ENCODE data around the gene ABHD8. TPM values are rescaled to one million over a fixed set of nuclear protein-coding genes. Genes with fewer than 3 reads are reported as not detected.

ABHD8 gene
- total RNA-seq, 1 donor from 2014 or later: 4.6 TPM

DNA sequence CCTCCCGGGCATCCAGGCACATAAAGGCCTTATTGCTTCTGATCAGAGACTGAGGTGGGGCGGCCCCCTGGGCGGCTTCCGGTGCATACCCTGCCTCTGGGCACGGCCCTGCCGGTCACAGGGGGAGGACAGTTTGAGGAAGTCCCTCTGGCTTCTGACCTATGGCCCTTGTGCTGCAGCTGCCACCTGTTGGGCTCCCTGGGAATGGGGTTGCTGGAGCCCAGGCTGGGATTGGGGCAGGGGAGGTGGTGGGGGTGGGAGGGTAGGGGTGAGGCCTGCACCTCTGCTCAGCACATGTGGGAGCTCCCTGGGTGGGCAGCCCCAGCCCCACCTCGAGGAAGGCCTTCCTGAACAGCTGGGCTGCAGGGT, 20.7 kb upstream of the ABHD8 start:
- Histone ChIP-seq H3K4me2 (no peak overlapping the region), H3K9me3 (ENCODE audit: low read depth) (no peaks in the 10 kb centered on the region), H3K4me1 (peaks cover 17% of the 10 kb centered on the region), H3K4me3 (no peak overlapping the region), H4K20me1 (ENCODE audit: low read depth) (peaks cover 6% of the 10 kb centered on the region), H3K27me3 (peaks cover 7% of the 10 kb centered on the region), H3K9ac (no peak overlapping the region), H3K79me2 (ENCODE audit: low read depth) (no peaks in the 10 kb centered on the region), H2AFZ (replicated peaks) (no peak overlapping the region), H3K36me3 (no peaks in the 10 kb centered on the region), H3F3A (ENCODE audit: low read depth) (peaks cover 39% of the 10 kb centered on the region), H3K27ac (no peak overlapping the region)
- no peak for TF ChIP-seq EZH2phosphoT487 (IDR thresholded peaks at IDR 0.05)
- TF ChIP-seq EZH2 (IDR thresholded peaks at IDR 0.05): no peak
- TF ChIP-seq, protein P1, sequence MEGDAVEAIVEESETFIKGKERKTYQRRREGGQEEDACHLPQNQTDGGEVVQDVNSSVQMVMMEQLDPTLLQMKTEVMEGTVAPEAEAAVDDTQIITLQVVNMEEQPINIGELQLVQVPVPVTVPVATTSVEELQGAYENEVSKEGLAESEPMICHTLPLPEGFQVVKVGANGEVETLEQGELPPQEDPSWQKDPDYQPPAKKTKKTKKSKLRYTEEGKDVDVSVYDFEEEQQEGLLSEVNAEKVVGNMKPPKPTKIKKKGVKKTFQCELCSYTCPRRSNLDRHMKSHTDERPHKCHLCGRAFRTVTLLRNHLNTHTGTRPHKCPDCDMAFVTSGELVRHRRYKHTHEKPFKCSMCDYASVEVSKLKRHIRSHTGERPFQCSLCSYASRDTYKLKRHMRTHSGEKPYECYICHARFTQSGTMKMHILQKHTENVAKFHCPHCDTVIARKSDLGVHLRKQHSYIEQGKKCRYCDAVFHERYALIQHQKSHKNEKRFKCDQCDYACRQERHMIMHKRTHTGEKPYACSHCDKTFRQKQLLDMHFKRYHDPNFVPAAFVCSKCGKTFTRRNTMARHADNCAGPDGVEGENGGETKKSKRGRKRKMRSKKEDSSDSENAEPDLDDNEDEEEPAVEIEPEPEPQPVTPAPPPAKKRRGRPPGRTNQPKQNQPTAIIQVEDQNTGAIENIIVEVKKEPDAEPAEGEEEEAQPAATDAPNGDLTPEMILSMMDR (IDR thresholded peaks at IDR 0.05): no peak
- peaks cover 4% of the 10 kb centered on the region for H3K27me3 Mint-ChIP-seq (ENCODE audit: insufficient read depth, low read depth)
- DNase-seq (ENCODE audit: low spot score): no peak
- H3K27ac Mint-ChIP-seq: no peak overlapping the region
- no peak overlapping the region for H3K4me3 Mint-ChIP-seq
- H3K9me3 Mint-ChIP-seq: no peaks in the 10 kb centered on the region
- H3K36me3 Mint-ChIP-seq: peaks cover 3% of the 10 kb centered on the region
- H3K4me1 Mint-ChIP-seq: peaks cover 5% of the 10 kb centered on the region

DNA sequence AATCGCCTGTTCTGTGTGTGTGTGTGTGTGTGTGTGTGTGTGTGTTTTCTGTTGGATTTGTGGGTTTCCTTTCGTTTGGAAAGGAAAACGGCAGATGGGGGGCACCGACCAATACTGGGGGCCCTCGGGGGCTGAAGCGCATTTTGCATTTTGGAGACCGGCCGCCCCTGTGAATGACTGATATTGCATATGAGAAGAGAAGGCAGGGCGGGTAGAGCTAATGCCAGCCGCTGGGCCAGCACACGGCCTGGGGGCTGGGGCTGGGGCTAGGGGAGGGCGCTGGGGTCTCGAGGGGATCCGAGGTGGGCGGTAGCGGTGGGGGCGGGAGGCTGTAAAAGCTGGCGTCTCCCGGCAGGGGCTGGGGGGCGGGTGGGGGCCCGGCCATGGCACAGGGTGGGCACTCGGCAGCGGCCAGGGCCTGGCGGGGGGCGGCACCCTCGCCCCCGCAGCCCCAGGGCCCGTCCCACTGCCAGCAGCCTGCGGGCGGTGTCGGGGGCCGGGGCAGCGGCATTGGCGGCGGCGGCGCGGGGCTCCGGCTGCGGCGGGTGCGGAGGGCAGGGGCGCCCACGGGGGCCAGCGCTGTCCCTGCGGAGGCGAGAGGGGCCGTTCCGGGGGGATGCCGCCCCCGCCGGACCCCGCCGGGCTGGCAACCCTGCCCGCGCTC, 20.2 kb upstream of the ABHD8 start:
- peaks cover 15% of the 10 kb centered on the region for H3K4me1 ChIP-seq
- no peak for DNase-seq (ENCODE audit: low spot score)
- no peak overlapping the region for H3K27ac Mint-ChIP-seq
- H3K79me2 ChIP-seq (ENCODE audit: low read depth): no peaks in the 10 kb centered on the region
- H3K36me3 Mint-ChIP-seq: peaks cover 3% of the 10 kb centered on the region
- no peak overlapping the region for H3K4me2 ChIP-seq
- peaks cover 5% of the 10 kb centered on the region for H3K4me1 Mint-ChIP-seq
- no peaks in the 10 kb centered on the region for H3K9me3 Mint-ChIP-seq
- TF ChIP-seq EZH2phosphoT487 (IDR thresholded peaks at IDR 0.05): no peak
- no peak for TF ChIP-seq EZH2 (IDR thresholded peaks at IDR 0.05)
- TF ChIP-seq, protein P1 (IDR thresholded peaks at IDR 0.05): no peak
- no peak overlapping the region for H3K4me3 Mint-ChIP-seq
- H3K27ac ChIP-seq: peak overlapping the region; percentile 27
- H3F3A ChIP-seq (ENCODE audit: low read depth): peaks cover 34% of the 10 kb centered on the region
- peaks cover 6% of the 10 kb centered on the region for H4K20me1 ChIP-seq (ENCODE audit: low read depth)
- no peak overlapping the region for H3K4me3 ChIP-seq
- no peak overlapping the region for H3K9ac ChIP-seq
- peaks cover 2% of the 10 kb centered on the region for H3K27me3 ChIP-seq
- no peaks in the 10 kb centered on the region for H3K9me3 ChIP-seq (ENCODE audit: low read depth)
- H2AFZ ChIP-seq (replicated peaks): no peak overlapping the region
- H3K36me3 ChIP-seq: no peaks in the 10 kb centered on the region
- H3K27me3 Mint-ChIP-seq (ENCODE audit: insufficient read depth, low read depth): peaks cover 4% of the 10 kb centered on the region

DNA sequence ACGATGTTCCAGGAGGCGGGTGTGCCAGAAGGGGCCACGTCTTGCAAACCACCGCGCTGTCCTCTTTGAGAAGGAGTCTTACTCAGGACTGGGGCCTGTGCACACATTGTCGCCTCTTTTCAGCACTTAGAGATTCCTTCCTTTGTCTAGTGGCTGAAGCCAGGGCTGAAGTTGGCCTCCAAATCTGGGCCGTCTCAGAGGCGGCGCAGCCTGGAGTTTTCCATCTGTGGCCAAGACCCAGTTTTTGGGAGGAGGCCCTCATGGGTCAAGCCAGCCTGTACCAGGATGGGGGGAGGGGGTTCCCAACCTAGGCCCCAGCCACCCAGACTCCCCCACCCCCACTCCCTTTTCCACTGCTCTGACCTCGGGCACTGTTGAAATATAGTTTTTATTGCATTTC, 19.6 kb upstream of the ABHD8 start:
- Histone ChIP-seq H3K36me3 (no peaks in the 10 kb centered on the region), H3F3A (ENCODE audit: low read depth) (peaks cover 28% of the 10 kb centered on the region), H3K4me1 (peaks cover 15% of the 10 kb centered on the region), H3K79me2 (ENCODE audit: low read depth) (no peaks in the 10 kb centered on the region), H3K9me3 (ENCODE audit: low read depth) (no peaks in the 10 kb centered on the region), H3K27ac (peak overlapping the region; percentile 27), H3K9ac (no peak overlapping the region), H2AFZ (replicated peaks) (no peak overlapping the region), H3K27me3 (no peaks in the 10 kb centered on the region), H3K4me2 (no peak overlapping the region), H4K20me1 (ENCODE audit: low read depth) (peaks cover 6% of the 10 kb centered on the region), H3K4me3 (no peak overlapping the region)
- no peaks in the 10 kb centered on the region for H3K9me3 Mint-ChIP-seq
- peak overlapping the region; percentile 48 for H3K4me3 Mint-ChIP-seq
- TF ChIP-seq, protein P1 (IDR thresholded peaks at IDR 0.05): no peak
- no peak for TF ChIP-seq EZH2 (IDR thresholded peaks at IDR 0.05)
- no peak for TF ChIP-seq EZH2phosphoT487 (IDR thresholded peaks at IDR 0.05)
- peaks cover 3% of the 10 kb centered on the region for H3K36me3 Mint-ChIP-seq
- H3K27ac Mint-ChIP-seq: no peak overlapping the region
- no peak for DNase-seq (ENCODE audit: low spot score)
- peaks cover 4% of the 10 kb centered on the region for H3K4me1 Mint-ChIP-seq
- H3K27me3 Mint-ChIP-seq (ENCODE audit: insufficient read depth, low read depth): peaks cover 4% of the 10 kb centered on the region
